HG03097 (cell line): Measurements from ENCODE around the gene PSME3.
A peak's percentile ranks its signal among the peaks of the same experiment; 100 is the strongest.

Experiments used
- ATAC-seq: cut with Tn5 transposase; IDR thresholded peaks from one replicate; pipeline ENCODE4 v1.9.1; 2021; ENCODE audit not compliant: unreplicated experiment, low FRiP score

Gene PSME3, protein sequence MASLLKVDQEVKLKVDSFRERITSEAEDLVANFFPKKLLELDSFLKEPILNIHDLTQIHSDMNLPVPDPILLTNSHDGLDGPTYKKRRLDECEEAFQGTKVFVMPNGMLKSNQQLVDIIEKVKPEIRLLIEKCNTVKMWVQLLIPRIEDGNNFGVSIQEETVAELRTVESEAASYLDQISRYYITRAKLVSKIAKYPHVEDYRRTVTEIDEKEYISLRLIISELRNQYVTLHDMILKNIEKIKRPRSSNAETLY

DNA sequence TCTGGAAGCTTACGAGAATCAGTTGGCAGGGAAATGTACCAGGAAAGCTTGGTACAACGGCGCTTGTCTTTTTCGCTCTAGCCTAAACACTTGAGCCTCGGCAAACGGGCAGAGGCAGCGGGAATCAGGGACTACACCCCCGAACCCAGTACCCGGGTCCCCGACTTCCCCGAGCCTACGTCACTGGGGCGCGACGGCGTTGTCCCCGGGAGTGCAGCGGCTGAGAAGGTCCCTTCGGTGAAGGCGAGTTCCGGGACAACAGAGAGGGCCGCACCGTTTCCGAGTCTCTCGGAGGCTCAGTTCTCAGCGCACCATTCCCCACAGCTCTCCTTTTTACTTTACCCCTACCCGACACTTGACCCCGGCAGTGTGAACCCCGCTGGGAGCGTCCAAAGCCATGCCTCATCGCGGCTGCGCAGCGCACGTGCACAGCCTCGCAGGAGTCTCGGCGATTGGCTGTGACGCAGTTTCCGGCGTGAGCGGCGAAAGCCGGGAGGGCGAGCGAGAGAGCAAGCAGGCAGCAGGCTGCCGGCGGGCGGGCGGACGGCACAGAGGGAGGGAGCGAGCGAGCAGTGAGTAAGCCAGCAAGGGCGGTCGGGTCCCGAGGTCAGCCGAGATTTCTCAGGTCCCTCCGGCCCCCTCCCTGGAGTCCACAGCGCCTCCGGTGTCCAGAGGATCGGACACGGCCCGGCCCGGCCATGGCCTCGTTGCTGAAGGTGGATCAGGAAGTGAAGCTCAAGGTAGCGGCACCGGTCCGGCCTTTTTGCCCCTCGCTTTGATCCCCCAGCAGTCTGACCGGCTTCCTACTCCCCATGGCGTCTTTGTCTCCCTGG lies at the start of gene PSME3:
TSS of gene PSME3 (plus strand) at position 464 of the 833 bp plus-strand sequence. CDS start at position 699, 235 bp downstream.
- ATAC-seq, result peak; percentile 80

DNA sequence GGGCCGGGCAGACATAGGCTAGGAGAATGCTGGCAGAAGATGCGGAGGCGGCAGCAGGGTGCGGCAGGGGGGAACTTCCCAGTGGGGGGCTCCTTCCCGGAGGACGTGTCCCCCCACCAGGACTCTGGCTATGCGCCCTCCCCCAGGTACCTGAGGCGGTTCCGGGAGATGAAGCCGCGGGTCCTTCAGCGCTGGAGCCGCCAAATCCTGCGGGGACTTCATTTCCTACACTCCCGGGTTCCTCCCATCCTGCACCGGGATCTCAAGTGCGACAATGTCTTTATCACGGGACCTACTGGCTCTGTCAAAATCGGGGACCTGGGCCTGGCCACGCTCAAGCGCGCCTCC lies 49.4 kb upstream of the PSME3 start:
- ATAC-seq, result no peak

DNA sequence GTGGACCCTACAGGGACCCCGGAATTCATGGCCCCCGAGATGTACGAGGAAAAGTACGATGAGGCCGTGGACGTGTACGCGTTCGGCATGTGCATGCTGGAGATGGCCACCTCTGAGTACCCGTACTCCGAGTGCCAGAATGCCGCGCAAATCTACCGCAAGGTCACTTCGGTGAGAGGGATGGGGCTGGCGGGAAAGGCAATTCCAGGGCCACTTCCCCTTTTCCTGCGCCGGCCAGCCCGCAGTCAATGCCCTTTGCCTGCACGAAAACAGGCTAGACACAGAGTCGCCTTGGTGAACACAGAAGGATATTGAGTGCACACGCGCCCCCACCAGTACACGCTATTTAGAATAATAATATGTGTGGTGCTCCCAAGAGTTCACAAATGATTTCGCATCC lies 48.8 kb upstream of the PSME3 start:
- ATAC-seq, result no peak

DNA sequence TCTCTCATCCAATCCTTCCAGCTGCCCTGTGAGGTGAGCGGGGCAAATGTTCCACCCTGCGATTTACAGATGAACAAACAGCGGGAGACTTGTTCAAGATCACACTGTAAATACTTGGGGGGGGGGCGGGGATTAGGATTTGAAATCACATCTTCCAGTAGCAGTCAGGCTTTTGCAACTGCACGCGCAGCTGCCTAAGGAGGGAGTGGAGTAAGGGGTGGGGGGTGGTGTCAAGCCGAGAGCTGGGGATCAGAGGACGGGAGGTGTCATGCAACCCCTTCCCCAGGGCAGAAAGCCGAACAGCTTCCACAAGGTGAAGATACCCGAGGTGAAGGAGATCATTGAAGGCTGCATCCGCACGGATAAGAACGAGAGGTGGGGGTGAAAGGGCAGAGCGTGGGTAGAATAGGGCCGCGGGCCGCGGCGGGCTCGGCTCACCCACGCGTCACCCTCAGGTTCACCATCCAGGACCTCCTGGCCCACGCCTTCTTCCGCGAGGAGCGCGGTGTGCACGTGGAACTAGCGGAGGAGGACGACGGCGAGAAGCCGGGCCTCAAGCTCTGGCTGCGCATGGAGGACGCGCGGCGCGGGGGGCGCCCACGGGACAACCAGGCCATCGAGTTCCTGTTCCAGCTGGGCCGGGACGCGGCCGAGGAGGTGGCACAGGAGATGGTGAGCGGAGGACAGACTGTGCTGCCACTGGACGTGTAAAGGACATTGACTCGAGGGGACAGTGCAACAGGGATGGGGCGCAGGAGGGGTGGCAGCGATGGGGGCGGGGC lies 48.2 kb upstream of the PSME3 start:
- no peak for ATAC-seq

DNA sequence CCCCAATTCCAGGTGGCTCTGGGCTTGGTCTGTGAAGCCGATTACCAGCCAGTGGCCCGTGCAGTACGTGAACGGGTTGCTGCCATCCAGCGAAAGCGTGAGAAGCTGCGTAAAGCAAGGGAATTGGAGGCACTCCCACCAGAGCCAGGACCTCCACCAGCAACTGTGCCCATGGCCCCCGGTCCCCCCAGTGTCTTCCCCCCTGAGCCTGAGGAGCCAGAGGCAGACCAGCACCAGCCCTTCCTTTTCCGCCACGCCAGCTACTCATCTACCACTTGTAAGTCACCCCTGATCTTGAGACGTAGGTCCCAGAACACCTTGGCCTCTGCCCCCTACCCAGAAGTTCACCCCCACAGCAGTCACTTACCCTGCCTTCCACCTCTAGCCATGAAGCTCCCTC lies 45.9 kb upstream of the PSME3 start:
- ATAC-seq, result no peak

DNA sequence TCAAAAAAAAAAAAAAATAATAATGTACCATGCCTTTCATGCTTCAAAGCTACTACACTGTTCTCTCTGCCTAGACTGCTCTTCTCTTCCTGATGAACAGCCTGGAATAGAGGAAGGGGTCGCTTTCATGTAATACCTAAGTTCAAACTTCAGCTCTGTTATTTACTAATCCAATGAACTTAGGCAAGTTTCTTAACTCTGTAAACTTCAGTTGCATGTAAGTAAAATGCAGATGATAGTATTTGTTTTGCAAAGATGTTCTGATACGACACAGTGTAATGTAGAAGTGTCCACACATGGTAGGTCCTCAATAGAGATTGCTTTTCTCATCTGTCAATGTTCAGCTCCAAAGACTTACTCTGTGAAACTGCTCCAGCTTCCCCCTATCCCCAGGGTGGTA lies 41.2 kb upstream of the PSME3 start:
- ATAC-seq, result no peak

DNA sequence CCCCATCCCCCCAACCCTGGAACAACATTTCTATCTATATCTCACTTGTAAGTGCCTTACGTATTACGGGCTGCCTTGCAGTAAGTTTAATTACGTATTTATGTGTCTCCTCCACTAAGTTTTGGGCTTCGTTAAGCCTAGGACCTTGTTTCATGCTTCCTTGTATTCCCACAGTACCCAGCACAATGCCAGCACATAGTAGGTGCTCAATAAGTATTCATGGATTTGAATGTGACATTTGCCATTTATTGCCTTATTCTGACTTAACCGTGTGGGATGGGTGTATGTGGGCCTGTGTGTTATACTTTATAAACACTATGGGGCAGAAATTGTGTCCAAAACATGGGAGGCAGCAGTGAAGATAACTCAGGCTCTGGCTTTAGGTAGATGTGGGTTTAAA lies 40.7 kb upstream of the PSME3 start:
- ATAC-seq, result no peak

DNA sequence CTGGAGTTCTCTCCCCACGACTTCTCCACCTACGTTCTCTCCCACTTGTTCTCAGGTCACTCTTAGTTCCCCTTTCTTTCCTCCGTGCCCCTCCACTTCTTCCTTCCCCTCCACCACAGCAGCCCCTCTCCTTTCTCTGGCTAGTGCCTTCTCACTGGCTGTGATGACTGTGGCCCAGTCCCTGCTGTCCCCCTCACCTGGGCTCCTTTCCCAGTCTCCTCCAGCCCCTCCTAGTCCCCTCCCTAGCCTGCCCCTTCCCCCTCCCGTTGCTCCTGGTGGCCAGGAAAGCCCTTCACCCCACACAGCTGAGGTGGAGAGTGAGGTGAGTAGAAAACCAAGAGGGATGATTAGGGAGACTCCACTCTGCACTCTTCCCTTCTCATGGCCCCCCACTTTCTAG lies 38.1 kb upstream of the PSME3 start:
- no peak for ATAC-seq

DNA sequence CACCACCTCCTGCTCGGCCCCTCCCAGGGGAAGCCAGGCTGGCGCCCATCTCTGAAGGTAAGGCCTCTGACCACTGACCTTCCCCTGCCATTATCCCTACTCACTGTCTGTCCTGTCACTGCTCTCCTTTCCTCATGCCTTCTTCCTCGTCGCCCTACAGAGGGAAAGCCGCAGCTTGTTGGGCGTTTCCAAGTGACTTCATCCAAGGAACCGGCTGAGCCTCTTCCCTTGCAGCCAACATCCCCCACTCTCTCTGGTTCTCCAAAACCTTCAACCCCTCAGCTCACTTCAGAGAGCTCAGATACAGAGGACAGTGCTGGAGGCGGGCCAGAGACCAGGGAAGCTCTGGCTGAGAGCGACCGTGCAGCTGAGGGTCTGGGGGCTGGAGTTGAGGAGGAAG lies 37.7 kb upstream of the PSME3 start:
- ATAC-seq, result no peak

DNA sequence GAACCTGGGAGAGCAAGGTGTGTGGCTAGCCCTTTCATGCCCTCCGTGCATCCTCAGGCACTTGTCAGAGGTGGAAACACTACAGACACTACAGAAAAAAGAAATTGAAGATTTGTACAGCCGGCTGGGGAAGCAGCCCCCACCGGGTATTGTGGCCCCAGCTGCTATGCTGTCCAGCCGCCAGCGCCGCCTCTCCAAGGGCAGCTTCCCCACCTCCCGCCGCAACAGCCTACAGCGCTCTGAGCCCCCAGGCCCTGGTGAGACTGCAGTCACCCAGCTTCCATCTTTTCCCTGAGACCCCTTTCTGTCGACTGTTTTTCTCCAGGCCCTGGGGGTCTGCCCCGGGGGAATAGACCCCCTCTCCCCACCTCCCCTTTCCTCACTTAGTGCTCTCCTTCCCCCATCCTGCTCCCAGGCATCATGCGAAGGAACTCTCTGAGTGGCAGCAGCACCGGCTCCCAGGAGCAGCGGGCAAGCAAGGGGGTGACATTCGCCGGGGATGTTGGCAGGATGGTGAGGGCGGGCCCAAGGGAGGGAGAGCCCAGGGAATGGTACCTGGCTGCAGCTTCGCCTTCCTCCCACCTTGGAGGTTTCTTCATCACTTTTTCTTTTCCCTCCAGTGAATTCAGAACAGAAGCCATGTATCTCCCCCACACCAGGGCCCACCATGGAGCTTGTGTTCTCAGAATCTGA lies 37.0 kb upstream of the PSME3 start:
- no peak for ATAC-seq

DNA sequence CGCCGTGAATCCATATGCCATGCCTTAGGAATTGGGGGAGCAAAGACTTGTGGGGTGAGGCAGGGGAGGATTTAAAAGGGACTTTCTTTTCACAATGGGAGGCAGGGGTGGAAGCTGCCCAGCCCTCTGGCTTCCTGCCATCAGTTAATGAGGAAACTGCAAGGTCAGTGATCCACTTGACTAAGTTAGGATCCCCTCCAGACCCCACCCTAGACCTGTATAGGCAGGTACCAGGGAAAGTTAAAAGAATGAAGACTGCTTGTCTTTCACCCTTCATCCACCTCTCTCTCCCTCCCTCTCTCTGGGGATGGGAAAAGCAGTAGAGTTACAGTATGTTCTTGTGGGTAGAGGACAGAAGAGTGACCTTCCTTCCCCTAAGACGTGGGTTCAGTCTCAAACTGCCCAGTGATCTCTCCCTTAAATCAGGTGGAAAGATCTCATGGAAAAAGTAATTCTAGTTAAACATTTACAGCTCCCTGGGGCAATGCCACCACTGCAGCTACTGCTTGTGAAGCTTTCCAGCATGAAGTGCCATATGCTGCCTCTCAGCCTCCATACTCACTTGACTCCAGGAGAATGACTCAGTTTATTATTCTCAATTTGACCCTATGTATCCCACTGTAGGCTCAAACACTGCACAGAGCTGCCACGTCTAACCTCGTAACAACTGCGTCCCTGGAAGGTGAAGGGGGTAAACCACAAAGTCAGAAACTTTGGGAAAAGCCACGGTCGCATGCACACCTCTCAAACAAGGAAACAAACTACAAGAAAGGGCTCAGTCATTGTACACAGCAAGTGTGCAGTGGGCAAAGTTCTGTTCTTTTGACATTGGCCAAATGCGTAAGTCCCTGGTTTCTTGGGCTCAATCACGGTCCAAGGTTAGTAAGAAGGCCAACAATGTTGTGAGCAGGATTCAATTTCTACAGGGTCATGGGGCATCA lies 35.9 kb upstream of the PSME3 start:
- no peak for ATAC-seq

DNA sequence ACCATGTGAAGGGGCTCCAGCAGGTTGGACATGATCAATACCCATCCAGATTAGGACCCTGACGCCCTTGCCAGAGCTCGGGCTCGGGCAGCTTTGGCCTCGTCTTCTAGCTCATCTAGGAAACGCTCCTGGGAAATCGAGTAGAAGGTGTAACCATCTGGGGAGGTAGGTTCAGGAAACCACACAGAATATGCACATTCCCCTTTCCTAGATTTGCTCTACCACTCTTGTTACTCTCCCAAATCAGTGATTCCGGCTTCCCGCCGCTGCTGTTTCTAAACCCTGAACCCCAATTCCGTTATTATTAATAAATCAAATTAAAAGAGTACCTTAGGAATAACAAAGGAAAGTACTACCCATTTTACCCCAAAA lies 35.2 kb upstream of the PSME3 start:
- ATAC-seq, result no peak

DNA sequence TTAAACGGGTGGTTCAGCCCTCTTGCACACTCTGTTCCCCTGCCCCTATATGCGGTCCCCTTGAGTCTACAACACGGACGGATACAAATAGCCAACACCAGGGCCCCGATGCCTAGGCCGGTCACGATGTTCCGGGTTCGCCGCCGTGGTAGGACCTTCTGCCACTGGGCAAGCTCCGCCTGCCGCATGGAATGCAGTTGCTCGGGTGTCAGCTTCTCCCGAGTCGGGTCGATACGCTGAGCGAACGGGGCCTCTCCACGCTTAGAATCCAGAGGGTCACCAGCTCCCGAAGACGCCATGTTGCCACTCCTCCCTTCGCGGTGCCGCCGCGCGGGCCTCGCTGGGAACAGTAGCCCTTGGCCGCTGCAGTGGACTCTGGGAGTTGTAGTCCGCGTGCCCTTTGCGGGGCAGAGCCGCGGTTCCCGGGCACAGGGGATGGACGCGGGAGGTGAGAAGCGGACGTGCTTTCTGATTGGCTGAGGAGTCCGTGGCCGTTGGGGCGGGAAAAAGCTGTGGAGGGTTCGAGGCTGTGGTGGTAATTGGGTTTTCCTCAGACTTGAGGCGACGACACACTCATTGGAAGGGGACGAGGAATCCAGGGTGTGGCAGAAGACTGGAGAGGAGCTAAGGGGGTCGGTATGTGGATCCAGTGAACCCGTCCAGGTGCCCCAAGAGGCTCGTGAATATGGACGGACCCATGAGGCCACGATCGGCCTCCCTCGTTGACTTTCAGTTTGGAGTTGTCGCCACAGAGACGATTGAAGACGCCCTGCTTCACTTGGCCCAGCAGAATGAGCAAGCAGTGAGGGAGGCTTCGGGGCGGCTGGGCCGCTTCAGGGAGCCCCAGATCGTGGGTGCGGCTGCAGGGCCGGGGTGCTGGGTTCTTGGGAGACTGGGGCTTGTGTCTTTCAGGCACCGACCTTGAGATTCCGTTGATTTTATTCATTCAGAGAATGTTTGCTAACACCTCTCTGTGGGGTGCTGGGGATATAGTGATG lies 34.5 kb upstream of the PSME3 start, which contains the start of the genes CNTD1 and COA3:
TSS of gene CNTD1 (plus strand) at position 479 of the 998 bp plus-strand sequence. CDS start at position 686, 207 bp downstream.
TSS of gene COA3 (minus strand) at position 322 of the 998 bp plus-strand sequence. CDS start at position 299, 23 bp downstream.
- ATAC-seq, result peak; percentile 84

DNA sequence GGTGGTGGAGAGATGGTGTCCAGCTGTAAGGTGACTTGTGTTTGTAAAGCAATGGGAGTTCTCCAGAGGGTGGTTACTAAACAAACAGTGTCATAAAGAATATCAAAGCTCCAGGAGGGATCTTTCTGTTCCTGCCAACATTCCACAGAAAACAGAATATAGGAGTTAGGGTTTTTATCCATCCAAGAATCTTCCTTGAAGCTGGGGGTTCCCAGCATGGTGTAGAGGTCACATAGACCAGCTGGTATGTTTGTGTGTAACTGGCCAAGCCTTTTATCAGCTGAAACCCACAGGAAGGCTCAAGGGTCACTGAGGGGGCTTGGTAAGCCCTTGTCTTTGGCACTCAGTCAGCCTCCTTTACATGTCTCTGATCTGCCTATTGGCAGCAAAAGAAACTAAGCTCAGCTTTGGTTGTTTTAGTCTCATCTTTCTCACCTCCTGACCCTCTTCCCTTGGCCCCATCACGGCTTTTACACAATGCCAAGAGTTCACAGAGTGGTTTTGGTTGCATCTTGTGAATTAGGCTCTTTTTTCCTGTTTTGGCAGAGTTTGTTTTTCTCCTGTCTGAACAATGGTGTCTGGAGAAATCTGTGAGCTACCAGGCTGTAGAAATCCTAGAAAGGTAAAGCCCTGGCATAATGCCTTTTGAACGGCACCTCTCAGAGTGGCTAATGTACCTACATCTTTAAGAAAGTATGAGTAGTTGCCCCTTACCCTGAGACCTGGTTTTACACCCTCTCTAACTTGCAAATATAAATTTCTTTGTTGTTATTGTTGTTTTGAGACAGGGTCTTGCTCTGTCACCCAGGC lies 29.9 kb upstream of the PSME3 start:
- ATAC-seq, result no peak

DNA sequence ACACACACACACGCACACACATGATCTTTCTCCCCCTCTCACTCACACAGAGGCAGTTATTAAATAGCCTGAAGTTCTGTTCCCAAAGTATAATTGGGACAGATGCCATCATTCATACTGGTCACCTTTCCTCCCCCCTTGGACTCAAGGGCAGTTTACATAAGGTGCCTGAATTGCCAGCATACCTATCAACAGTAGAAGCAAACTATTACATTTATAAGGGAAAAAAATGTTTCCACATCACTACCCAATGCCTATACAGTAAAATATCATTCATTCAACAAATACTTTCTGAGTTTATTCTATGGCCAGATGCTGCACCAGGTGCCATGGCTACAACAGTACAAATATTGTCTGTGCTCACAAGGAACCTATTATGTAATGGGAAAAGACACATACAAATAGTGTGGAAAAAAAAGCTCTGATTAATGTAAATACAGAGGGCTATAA lies 28.3 kb upstream of the PSME3 start:
- ATAC-seq, result no peak

DNA sequence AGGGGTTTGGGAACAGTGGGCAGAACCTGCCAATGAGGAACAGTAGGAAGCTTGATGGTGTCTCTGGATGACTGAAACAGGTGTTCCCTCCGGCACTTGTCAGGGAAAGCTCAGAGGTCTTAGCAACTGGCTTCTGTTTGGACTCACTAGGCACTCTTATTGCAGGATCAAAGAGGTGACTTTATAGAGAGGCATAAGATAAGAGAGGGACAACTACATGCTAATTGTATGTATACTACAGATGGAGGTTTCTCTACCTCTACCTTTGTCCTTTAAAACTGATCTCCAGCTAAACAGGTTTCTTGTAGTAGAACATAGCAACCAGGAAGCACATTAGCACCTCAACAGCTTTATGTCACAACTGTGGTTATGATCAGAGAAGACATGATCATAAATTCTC lies 26.9 kb upstream of the PSME3 start:
- ATAC-seq, result no peak

DNA sequence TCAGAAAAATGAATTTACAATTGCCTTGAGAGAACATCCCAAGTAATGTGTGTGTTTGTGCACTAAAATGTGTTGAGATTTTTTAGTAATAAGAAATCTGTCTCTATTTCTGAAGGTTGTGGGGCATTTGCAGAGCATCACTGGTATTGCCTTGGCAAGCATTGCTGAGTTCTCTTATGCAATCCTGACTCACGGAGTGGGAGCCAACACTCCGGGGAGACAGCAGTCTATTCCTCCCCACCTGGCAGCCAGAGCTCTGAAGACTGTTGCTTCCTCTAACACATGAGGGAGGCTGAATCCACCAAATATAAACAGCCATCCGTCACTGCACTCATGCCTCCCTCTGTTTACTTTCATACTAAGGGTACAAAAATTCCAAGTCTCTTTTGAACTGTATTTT lies 23.9 kb upstream of the PSME3 start:
- ATAC-seq, result no peak
